ENCODE measurements around the gene KDM3B. TPM values are rescaled to one million over a fixed set of nuclear protein-coding genes. Genes with fewer than 3 reads are reported as not detected.
A peak's percentile ranks its signal among the peaks of the same experiment; 100 is the strongest.

KDM3B gene
- total RNA-seq, 4 donors from 2014 or later, result 60.8 to 101 (median 76.6) TPM

DNA sequence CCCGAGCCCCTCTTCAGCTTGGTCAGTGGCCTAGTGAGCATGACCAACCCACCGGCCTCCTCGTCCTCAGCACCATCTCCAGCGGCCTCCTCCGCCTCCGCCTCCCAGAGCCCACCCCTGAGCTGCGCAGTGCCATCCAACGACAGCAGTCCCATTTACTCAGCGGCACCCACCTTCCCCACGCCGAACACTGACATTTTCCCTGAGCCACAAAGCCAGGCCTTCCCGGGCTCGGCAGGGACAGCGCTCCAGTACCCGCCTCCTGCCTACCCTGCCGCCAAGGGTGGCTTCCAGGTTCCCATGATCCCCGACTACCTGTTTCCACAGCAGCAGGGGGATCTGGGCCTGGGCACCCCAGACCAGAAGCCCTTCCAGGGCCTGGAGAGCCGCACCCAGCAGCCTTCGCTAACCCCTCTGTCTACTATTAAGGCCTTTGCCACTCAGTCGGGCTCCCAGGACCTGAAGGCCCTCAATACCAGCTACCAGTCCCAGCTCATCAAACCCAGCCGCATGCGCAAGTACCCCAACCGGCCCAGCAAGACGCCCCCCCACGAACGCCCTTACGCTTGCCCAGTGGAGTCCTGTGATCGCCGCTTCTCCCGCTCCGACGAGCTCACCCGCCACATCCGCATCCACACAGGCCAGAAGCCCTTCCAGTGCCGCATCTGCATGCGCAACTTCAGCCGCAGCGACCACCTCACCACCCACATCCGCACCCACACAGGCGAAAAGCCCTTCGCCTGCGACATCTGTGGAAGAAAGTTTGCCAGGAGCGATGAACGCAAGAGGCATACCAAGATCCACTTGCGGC lies 114.6 kb downstream of the KDM3B start:
- Histone ChIP-seq H3K4me3 (peak overlapping the region in 3 of 4 donors; percentile 75 to 87 (median 85)), H3K4me1 (peaks cover 12 to 27% (median 20%) of the 10 kb centered on the region in 4 donors), H3K36me3 (no peaks in the 10 kb centered on the region), H3K27me3 (no peaks in the 10 kb centered on the region), H3K27ac (peak overlapping the region in 3 of 4 donors; percentile 42 to 99 (median 95)), H3K9me3 (no peaks in the 10 kb centered on the region)
- 91 to 100% methylated on average over 1 to 45 of the region's 45 CpGs for WGBS, 2 donors (ENCODE audit: low coverage in 1 of 2)
- peak; percentile 51 for DNase-seq
- in situ Hi-C loops (cut with MboI; ENCODE audit: low pct_ligation_motif_present in 1 of 4, low pct_unique_long_range_greater_than_20kb in 1 of 4, low sequenced_read_pairs in 3 of 4), result no loop called here
- TF ChIP-seq POLR2AphosphoS5 (IDR thresholded peaks at IDR 0.05) (peak in 2 of 3 donors; percentile 67 to 95), EP300 (IDR thresholded peaks at IDR 0.05; ENCODE audit: low read depth) (no peak), POLR2A (IDR thresholded peaks at IDR 0.05) (peak; percentile 18)
- TF ChIP-seq, protein P1, sequence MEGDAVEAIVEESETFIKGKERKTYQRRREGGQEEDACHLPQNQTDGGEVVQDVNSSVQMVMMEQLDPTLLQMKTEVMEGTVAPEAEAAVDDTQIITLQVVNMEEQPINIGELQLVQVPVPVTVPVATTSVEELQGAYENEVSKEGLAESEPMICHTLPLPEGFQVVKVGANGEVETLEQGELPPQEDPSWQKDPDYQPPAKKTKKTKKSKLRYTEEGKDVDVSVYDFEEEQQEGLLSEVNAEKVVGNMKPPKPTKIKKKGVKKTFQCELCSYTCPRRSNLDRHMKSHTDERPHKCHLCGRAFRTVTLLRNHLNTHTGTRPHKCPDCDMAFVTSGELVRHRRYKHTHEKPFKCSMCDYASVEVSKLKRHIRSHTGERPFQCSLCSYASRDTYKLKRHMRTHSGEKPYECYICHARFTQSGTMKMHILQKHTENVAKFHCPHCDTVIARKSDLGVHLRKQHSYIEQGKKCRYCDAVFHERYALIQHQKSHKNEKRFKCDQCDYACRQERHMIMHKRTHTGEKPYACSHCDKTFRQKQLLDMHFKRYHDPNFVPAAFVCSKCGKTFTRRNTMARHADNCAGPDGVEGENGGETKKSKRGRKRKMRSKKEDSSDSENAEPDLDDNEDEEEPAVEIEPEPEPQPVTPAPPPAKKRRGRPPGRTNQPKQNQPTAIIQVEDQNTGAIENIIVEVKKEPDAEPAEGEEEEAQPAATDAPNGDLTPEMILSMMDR (IDR thresholded peaks at IDR 0.05), result no peak
- intact Hi-C loops (cut with DNase I; ENCODE audit: low total_unique reads), result no loop called here

DNA sequence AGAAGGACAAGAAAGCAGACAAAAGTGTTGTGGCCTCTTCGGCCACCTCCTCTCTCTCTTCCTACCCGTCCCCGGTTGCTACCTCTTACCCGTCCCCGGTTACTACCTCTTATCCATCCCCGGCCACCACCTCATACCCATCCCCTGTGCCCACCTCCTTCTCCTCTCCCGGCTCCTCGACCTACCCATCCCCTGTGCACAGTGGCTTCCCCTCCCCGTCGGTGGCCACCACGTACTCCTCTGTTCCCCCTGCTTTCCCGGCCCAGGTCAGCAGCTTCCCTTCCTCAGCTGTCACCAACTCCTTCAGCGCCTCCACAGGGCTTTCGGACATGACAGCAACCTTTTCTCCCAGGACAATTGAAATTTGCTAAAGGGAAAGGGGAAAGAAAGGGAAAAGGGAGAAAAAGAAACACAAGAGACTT lies 115.2 kb downstream of the KDM3B start:
- H3K4me1 ChIP-seq, result peaks cover 12 to 27% (median 20%) of the 10 kb centered on the region in 4 donors
- intact Hi-C loops (cut with DNase I; ENCODE audit: low total_unique reads), result no loop called here
- peak; percentile 55 for DNase-seq
- 88 to 91% methylated on average over 12 to 14 of the region's 14 CpGs for WGBS, 2 donors (ENCODE audit: low coverage in 1 of 2)
- TF ChIP-seq, protein P1 (IDR thresholded peaks at IDR 0.05), result no peak
- TF ChIP-seq POLR2A (IDR thresholded peaks at IDR 0.05) (peak; percentile 45), EP300 (IDR thresholded peaks at IDR 0.05; ENCODE audit: low read depth) (no peak), POLR2AphosphoS5 (IDR thresholded peaks at IDR 0.05) (peak in 2 of 3 donors; percentile 30 to 53)
- H3K9me3 ChIP-seq, result no peaks in the 10 kb centered on the region
- in situ Hi-C loops (cut with MboI; ENCODE audit: low pct_ligation_motif_present in 1 of 4, low pct_unique_long_range_greater_than_20kb in 1 of 4, low sequenced_read_pairs in 3 of 4), result no loop called here
- H3K36me3 ChIP-seq, result no peaks in the 10 kb centered on the region
- peak overlapping the region in 1 of 4 donors; percentile 87 for H3K4me3 ChIP-seq
- no peaks in the 10 kb centered on the region for H3K27me3 ChIP-seq
- peak overlapping the region in 1 of 4 donors; percentile 95 for H3K27ac ChIP-seq

DNA sequence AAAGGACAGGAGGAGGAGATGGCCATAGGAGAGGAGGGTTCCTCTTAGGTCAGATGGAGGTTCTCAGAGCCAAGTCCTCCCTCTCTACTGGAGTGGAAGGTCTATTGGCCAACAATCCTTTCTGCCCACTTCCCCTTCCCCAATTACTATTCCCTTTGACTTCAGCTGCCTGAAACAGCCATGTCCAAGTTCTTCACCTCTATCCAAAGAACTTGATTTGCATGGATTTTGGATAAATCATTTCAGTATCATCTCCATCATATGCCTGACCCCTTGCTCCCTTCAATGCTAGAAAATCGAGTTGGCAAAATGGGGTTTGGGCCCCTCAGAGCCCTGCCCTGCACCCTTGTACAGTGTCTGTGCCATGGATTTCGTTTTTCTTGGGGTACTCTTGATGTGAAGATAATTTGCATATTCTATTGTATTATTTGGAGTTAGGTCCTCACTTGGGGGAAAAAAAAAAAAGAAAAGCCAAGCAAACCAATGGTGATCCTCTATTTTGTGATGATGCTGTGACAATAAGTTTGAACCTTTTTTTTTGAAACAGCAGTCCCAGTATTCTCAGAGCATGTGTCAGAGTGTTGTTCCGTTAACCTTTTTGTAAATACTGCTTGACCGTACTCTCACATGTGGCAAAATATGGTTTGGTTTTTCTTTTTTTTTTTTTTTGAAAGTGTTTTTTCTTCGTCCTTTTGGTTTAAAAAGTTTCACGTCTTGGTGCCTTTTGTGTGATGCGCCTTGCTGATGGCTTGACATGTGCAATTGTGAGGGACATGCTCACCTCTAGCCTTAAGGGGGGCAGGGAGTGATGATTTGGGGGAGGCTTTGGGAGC lies 115.9 kb downstream of the KDM3B start:
- H3K4me3 ChIP-seq, result peak overlapping the region in 1 of 4 donors; percentile 87
- WGBS, 2 donors (ENCODE audit: low coverage in 1 of 2), result 84 to 87% methylated on average over 6 to 7 of the region's 7 CpGs
- intact Hi-C loops (cut with DNase I; ENCODE audit: low total_unique reads), result no loop called here
- in situ Hi-C loops (cut with MboI; ENCODE audit: low pct_ligation_motif_present in 1 of 4, low pct_unique_long_range_greater_than_20kb in 1 of 4, low sequenced_read_pairs in 3 of 4), result no loop called here
- H3K4me1 ChIP-seq, result peaks cover 11 to 25% (median 19%) of the 10 kb centered on the region in 4 donors
- peak; percentile 32 for TF ChIP-seq POLR2A (IDR thresholded peaks at IDR 0.05)
- TF ChIP-seq POLR2AphosphoS5 (IDR thresholded peaks at IDR 0.05), result peak in 2 of 3 donors; percentile 50 to 76
- TF ChIP-seq, protein P1 (IDR thresholded peaks at IDR 0.05), result no peak
- H3K27me3 ChIP-seq, result no peaks in the 10 kb centered on the region
- no peaks in the 10 kb centered on the region for H3K9me3 ChIP-seq
- no peaks in the 10 kb centered on the region for H3K36me3 ChIP-seq
- DNase-seq, result no peak
- H3K27ac ChIP-seq, result peak overlapping the region in 1 of 4 donors; percentile 95

DNA sequence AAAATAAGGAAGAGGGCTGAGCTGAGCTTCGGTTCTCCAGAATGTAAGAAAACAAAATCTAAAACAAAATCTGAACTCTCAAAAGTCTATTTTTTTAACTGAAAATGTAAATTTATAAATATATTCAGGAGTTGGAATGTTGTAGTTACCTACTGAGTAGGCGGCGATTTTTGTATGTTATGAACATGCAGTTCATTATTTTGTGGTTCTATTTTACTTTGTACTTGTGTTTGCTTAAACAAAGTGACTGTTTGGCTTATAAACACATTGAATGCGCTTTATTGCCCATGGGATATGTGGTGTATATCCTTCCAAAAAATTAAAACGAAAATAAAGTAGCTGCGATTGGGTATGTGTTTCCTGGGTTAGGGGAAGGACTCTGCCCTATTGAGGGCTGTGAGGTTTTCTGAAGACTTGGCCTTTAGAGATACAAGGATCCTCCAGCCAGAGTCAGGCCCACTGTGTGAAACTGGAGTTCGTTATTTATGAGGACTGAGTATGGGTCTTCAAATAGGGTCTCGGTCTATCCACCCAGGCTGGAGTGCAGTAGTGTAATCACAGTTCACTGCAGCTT lies 116.6 kb downstream of the KDM3B start:
- intact Hi-C loops (cut with DNase I; ENCODE audit: low total_unique reads), result no loop called here
- Histone ChIP-seq H3K27me3 (no peaks in the 10 kb centered on the region), H3K9me3 (no peaks in the 10 kb centered on the region), H3K4me1 (peaks cover 7 to 20% (median 17%) of the 10 kb centered on the region in 4 donors), H3K27ac (no peak overlapping the region), H3K4me3 (no peak overlapping the region), H3K36me3 (no peaks in the 10 kb centered on the region)
- in situ Hi-C loops (cut with MboI; ENCODE audit: low pct_ligation_motif_present in 1 of 4, low pct_unique_long_range_greater_than_20kb in 1 of 4, low sequenced_read_pairs in 3 of 4), result no loop called here
- TF ChIP-seq POLR2A (IDR thresholded peaks at IDR 0.05) (peak; percentile 37), POLR2AphosphoS5 (IDR thresholded peaks at IDR 0.05) (no peak)
- DNase-seq, result no peak
- WGBS, 2 donors (ENCODE audit: low coverage in 1 of 2), result 80 to 92% methylated on average over 7 to 8 of the region's 8 CpGs

Measured in transverse colon (tissue), 4 donors.